Caco-2 (cell line): ENCODE measurements around the gene FBXW4. TPM values are rescaled to one million over a fixed set of nuclear protein-coding genes. Genes with fewer than 3 reads are reported as not detected.
A peak's percentile ranks its signal among the peaks of the same experiment; 100 is the strongest.

Experiments used
- BruUV-seq: library from RNA; stranded (reverse); fragments of 400-500 nt; replicated peaks from 2 replicates; lab custom pipeline; 2021; lab: Mats Ljungman, UMichigan
- CTCF ChIA-PET: fragments of 300-600 bp; sonication (Branson Sonifier 250); formaldehyde crosslinking; loops from one replicate; lab custom pipeline; 2022; ENCODE audit warnings: antibody characterized with exemption; lab: Charles Lee
- POLR2A ChIA-PET: fragments of 300-600 bp; sonication (Branson Sonifier 250); formaldehyde crosslinking; loops from one replicate; lab custom pipeline; 2022; ENCODE audit warnings: antibody characterized with exemption; lab: Charles Lee
- DNase-seq, 2 experiments: peaks; one replicate each; pipeline versions ENCODE4 v3.0.0 to v3.0.0-alpha.2; 2020 to 2022
- H3K27me3 ChIP-seq: replicated peaks from 2 replicates; pipeline ENCODE4 v1.6.0; 2011; ENCODE audit warnings: low read length; ENCODE audit not compliant: control insufficient read depth, insufficient read depth
- H3K36me3 ChIP-seq: 2 replicates; pipeline ENCODE4 v1.5.1; 2011; ENCODE audit warnings: low read length; ENCODE audit not compliant: control insufficient read depth, insufficient read depth
- H3K4me1 ChIP-seq: fragments of 250-450 bp; sonication (Bioruptor Pico); 2 replicates; pipeline ENCODE4 v1.5.1; 2020; ENCODE audit warnings: mild to moderate bottlenecking
- H3K4me3 ChIP-seq: 2 replicates; pipeline ENCODE4 v1.5.1; 2011; ENCODE audit warnings: low read depth, mild to moderate bottlenecking, control low read depth, low read length
- H3K9me3 ChIP-seq: fragments of 250-450 bp; sonication (Bioruptor Pico); 2 replicates; pipeline ENCODE4 v1.5.1; 2020; ENCODE audit warnings: mild to moderate bottlenecking, moderate library complexity
- H3K27ac Mint-ChIP-seq: one replicate; pipeline ENCODE4 v1.8.0; 2022; ENCODE audit warnings: mixed read lengths; ENCODE audit not compliant: unreplicated experiment
- H3K27me3 Mint-ChIP-seq: one replicate; pipeline ENCODE4 v1.8.0; 2022; ENCODE audit warnings: mixed read lengths; ENCODE audit not compliant: insufficient read depth, unreplicated experiment
- H3K36me3 Mint-ChIP-seq: one replicate; pipeline ENCODE4 v1.8.0; 2022; ENCODE audit warnings: mild to moderate bottlenecking, mixed read lengths; ENCODE audit not compliant: insufficient read depth, unreplicated experiment
- H3K4me1 Mint-ChIP-seq: one replicate; pipeline ENCODE4 v1.8.0; 2022; ENCODE audit warnings: low read depth, mixed read lengths; ENCODE audit not compliant: unreplicated experiment
- H3K4me3 Mint-ChIP-seq: one replicate; pipeline ENCODE4 v1.8.0; 2022; ENCODE audit warnings: mild to moderate bottlenecking, moderate library complexity, mixed read lengths; ENCODE audit not compliant: unreplicated experiment
- H3K9me3 Mint-ChIP-seq: one replicate; pipeline ENCODE4 v1.8.0; 2022; ENCODE audit warnings: mixed read lengths; ENCODE audit not compliant: unreplicated experiment
- CTCF ChIP-seq, 2 experiments: fragments of 200-600 bp in 1 of 2; IDR thresholded peaks; 1 replicate in 1 of 2; 2 replicates in 1 of 2; pipeline versions ENCODE4 v1.5.1 to v1.8.0; 2011 to 2022; ENCODE audit warnings: antibody characterized with exemption in 1 of 2, control low read depth in 1 of 2, inconsistent platforms in 1 of 2, low read depth in 1 of 2, low read length in 1 of 2, mild to moderate bottlenecking in 1 of 2, moderate library complexity in 1 of 2; ENCODE audit not compliant: insufficient read depth in 1 of 2, severe bottlenecking in 1 of 2, unreplicated experiment in 1 of 2
- intact Hi-C: fragments of 100-400 bp; cut with micrococcal nuclease; formaldehyde crosslinking; loops from one replicate; pipeline ENCODE4 v1.10.0; 2022; ENCODE audit not compliant: unreplicated experiment
- total RNA-seq: library from RNA; stranded (reverse); gene quantifications from 2 replicates; pipeline ENCODE4 v1.2.3, GENCODE V29; 2022

The FBXW4 gene
- total RNA-seq, 1 experiment from 2014 or later, result 44.0 TPM

DNA sequence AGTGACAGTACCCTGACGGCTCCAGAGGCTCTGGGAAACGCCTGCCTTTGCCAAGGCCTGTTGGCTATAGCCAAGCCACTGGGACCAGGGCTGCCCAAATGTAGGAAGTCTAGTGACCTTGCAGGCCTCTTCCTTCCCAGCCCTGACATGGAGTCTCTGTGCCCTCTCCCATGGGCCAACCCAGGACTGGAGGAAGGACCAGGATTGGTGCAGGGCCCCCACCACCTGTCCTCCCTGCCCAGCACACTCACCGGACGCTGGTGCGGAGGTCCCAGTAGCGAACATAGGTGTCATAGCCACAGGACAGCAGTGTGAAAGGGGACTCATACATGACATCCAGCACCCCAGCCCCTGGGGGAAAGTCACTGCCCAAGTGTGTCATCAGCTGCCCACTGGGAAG lies 82.9 kb downstream of the FBXW4 start:
- no peak overlapping the region for H3K27ac Mint-ChIP-seq

GRCh38 chr10:101611096-101611905 lies 83.7 kb downstream of the FBXW4 start:
- BruUV-seq, result no TSS peak
- CTCF ChIA-PET, result interaction anchor here (1.2 kb wide), 1 partner anchor 9 kb away, joined by 4 read pairs; no protein-coding TSS in a partner anchor
- no peaks in the 10 kb centered on the region for H3K4me1 ChIP-seq
- Mint-ChIP-seq H3K9me3 (no peaks in the 10 kb centered on the region), H3K4me3 (no peak overlapping the region), H3K36me3 (no peaks in the 10 kb centered on the region), H3K27me3 (no peaks in the 10 kb centered on the region), H3K27ac (peak overlapping the region; percentile 22), H3K4me1 (peaks cover 8% of the 10 kb centered on the region)
- POLR2A ChIA-PET, result no interaction called here
- no peak for TF ChIP-seq CTCF (IDR thresholded peaks at IDR 0.05; ENCODE audit: insufficient read depth in 1 of 2, low read depth in 1 of 2, low read length in 1 of 2, severe bottlenecking in 1 of 2, unreplicated experiment in 1 of 2)
- DNase-seq, result no peak
- no peaks in the 10 kb centered on the region for H3K9me3 ChIP-seq
- no peaks in the 10 kb centered on the region for H3K27me3 ChIP-seq
- intact Hi-C loops, result no loop called here
- no peak overlapping the region for H3K4me3 ChIP-seq
- no peaks in the 10 kb centered on the region; the same call in 1 of the 2 replicates for H3K36me3 ChIP-seq

More for the DNA sequence above, 82.9 kb downstream of the FBXW4 start:
- no peaks in the 10 kb centered on the region; the same call in 1 of the 2 replicates for H3K36me3 ChIP-seq
- Mint-ChIP-seq H3K4me3 (no peak overlapping the region), H3K4me1 (peaks cover 1% of the 10 kb centered on the region), H3K36me3 (no peaks in the 10 kb centered on the region), H3K27me3 (no peaks in the 10 kb centered on the region), H3K9me3 (no peaks in the 10 kb centered on the region)
- H3K9me3 ChIP-seq, result no peaks in the 10 kb centered on the region
- no peaks in the 10 kb centered on the region for H3K27me3 ChIP-seq
- ChIA-PET CTCF (no interaction called here), POLR2A (no interaction called here)
- no peak overlapping the region for H3K4me3 ChIP-seq
- no TSS peak for BruUV-seq
- no peaks in the 10 kb centered on the region for H3K4me1 ChIP-seq
- TF ChIP-seq CTCF (IDR thresholded peaks at IDR 0.05; ENCODE audit: insufficient read depth in 1 of 2, low read depth in 1 of 2, low read length in 1 of 2, severe bottlenecking in 1 of 2, unreplicated experiment in 1 of 2), result no peak
- no peak for DNase-seq
- intact Hi-C loops, result no loop called here

- H3K27me3 ChIP-seq, result no peaks in the 10 kb centered on the region
- no peak for DNase-seq
- POLR2A ChIA-PET, result no interaction called here
- intact Hi-C loops, result no loop called here
- Mint-ChIP-seq H3K4me1 (peaks cover 8% of the 10 kb centered on the region), H3K9me3 (no peaks in the 10 kb centered on the region), H3K4me3 (no peak overlapping the region), H3K36me3 (peaks cover 6% of the 10 kb centered on the region), H3K27ac (no peak overlapping the region), H3K27me3 (no peaks in the 10 kb centered on the region)
- peaks cover 1% of the 10 kb centered on the region; the same call in 1 of the 2 replicates for H3K36me3 ChIP-seq
- no TSS peak for BruUV-seq
- H3K4me3 ChIP-seq, result no peak overlapping the region
- CTCF ChIA-PET, result interaction anchor here (0.6 kb wide), 1 partner anchor 303 kb away, joined by 5 read pairs; no protein-coding TSS in a partner anchor
- no peak for TF ChIP-seq CTCF (IDR thresholded peaks at IDR 0.05; ENCODE audit: insufficient read depth in 1 of 2, low read depth in 1 of 2, low read length in 1 of 2, severe bottlenecking in 1 of 2, unreplicated experiment in 1 of 2)
- no peaks in the 10 kb centered on the region for H3K9me3 ChIP-seq
- H3K4me1 ChIP-seq, result no peaks in the 10 kb centered on the region
Observed at GRCh38 chr10:101609481-101609880, 85.5 kb downstream of the FBXW4 start.
